Measurements from ENCODE around the gene SLC22A23. TPM values are rescaled to one million over a fixed set of nuclear protein-coding genes. Genes with fewer than 3 reads are reported as not detected.

The SLC22A23 gene
- total RNA-seq, 4 donors from 2014 or later: 8.3 to 22.5 (median 12.8) TPM

DNA sequence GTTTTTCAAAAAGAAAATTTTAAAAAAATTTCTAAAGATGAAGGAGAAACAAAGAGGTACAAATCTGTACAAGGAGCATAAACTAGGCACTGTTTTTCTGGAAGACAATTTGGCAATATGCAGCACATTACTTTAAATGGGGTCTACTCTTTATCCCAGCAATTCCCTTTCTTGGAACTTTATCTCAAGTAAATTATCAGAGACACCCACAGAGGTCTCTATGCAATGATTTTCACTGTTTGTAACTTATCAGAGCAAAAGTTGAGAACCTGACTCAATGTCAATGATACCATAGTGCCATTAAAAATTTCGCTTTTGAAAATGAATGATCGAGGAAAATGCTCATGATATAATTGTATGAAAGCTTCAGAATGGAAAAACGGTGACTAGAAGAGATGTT, 35.7 kb downstream of the SLC22A23 start:
- ATAC-seq (ENCODE audit: low FRiP score) (no peak), DNase-seq (ENCODE audit: low spot score) (no peak)
- TF ChIP-seq, protein P1, sequence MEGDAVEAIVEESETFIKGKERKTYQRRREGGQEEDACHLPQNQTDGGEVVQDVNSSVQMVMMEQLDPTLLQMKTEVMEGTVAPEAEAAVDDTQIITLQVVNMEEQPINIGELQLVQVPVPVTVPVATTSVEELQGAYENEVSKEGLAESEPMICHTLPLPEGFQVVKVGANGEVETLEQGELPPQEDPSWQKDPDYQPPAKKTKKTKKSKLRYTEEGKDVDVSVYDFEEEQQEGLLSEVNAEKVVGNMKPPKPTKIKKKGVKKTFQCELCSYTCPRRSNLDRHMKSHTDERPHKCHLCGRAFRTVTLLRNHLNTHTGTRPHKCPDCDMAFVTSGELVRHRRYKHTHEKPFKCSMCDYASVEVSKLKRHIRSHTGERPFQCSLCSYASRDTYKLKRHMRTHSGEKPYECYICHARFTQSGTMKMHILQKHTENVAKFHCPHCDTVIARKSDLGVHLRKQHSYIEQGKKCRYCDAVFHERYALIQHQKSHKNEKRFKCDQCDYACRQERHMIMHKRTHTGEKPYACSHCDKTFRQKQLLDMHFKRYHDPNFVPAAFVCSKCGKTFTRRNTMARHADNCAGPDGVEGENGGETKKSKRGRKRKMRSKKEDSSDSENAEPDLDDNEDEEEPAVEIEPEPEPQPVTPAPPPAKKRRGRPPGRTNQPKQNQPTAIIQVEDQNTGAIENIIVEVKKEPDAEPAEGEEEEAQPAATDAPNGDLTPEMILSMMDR (IDR thresholded peaks at IDR 0.05): no peak

DNA sequence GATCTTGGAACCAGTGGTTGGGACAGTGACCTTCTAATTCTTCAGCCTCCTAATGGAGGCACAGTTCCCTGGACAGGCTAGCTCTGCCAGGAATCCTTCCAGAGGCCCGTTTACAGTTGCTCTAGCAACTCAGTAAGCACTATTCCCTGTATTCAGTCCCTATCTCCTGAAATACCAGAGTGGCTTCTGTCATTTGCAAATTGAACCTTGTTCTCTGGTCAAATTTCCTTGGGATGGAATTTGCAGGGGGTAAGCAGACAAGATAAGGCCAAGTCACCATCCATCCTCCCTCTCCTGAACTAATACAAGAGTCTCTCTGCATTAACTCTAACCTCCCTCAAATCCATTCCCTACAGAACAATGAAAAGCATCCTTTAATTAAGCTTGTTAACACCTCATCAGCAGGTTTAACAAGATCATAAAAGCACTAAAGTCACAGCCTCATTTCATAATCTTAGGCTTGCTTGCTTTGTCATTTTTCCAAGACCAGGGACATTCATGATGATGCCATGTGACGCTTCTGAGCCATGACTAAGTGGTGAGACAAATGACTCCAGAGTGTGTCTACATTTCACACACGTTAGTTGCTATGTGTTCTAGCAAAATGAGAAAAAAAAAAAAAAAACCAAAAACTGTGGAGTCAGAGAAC, 37.1 kb downstream of the SLC22A23 start:
- DNase-seq (ENCODE audit: low spot score) (no peak), ATAC-seq (ENCODE audit: low FRiP score) (no peak)
- TF ChIP-seq, protein P1 (IDR thresholded peaks at IDR 0.05): no peak

DNA sequence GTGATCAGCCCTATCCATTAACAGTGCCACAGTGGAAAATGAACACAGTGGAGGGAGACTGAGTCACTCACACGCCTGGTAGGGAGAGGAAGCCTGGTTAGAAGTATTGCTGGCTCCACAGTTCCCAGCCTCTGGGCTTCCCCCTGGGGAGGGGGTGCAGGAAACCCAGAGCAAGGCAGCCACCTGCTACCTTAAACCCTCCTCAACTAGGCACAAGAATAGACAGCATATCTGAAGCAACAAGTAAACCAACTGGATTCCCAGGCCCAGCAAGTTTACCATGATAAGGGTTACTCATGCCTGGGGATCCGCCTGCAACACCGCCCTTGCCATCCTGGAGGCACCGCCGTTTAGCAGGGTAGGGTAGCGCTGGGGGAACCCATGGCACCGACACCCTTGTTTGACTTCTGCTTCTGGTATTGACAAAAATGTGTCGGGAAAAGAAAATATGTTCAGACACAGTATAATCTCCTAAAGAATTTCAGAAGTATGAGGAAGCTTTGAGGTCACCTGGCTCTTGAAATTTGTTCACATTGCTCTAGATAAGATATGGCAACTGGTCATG, 38.3 kb downstream of the SLC22A23 start:
- ATAC-seq (ENCODE audit: low FRiP score) (no peak), DNase-seq (ENCODE audit: low spot score) (no peak)
- TF ChIP-seq, protein P1 (IDR thresholded peaks at IDR 0.05): no peak

DNA sequence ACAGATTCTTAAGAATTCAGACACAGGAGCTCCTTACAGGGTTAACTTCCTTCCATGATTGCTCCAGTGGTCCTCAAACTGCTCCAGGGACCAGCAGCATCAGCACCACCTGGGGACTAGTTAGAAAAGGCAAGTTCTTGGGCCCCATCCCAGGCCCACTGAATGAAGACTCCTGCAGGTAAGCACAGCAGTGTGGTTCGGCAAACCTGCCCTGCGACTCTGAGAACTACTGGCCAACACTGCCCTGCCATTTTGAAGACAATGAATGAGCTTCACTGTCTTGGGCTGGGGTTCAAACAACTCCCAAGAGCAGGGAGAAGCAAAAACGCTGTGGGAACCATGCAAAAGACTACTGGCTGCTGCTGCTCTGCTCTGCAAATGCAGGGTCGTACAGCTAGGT, 39.4 kb downstream of the SLC22A23 start:
- TF ChIP-seq, protein P1 (IDR thresholded peaks at IDR 0.05): no peak
- DNase-seq (ENCODE audit: low spot score): no peak
- ATAC-seq (ENCODE audit: low FRiP score): no peak

DNA sequence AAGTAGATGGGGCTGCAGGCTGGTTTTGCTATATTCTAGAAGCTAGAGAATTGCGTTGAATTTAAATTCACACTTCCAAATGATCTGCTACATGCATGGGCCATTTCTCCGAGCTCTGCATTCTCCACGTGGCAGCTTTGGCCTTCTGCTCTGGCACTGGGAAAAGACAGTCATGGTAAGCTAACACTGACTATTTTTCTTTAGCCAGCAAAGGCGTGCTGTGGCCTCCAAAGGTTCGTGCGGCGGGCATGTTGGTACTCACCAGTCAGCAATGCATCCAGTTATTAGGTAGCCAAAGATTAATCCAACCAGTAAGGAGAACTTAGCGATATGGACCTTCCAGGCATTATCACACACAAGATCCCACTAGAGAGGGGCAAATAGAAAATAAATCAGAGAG, 41.4 kb downstream of the SLC22A23 start:
- TF ChIP-seq, protein P1 (IDR thresholded peaks at IDR 0.05): no peak
- DNase-seq (ENCODE audit: low spot score) (no peak), ATAC-seq (ENCODE audit: low FRiP score) (no peak)

DNA sequence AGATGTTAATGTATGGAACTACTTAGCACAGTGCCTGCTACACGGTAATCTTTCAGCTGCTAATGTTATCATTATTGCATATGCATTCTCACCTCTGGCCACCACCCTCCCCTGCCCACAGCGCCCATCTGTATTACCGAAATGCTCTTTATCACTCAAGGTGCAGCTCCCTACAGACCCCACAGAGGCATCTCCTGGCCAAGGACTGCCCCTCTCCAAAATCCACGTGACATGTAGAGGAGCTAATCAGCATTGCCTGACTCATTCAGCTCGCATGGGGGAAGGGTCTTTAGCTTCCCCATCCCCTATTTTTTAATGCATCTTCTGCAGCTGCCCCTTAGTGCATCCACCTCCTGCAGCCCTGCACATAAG, 41.8 kb downstream of the SLC22A23 start:
- TF ChIP-seq, protein P1 (IDR thresholded peaks at IDR 0.05): no peak
- ATAC-seq (ENCODE audit: low FRiP score): no peak
- DNase-seq (ENCODE audit: low spot score): no peak

All from omental fat pad (tissue), 4 donors.